Measurements from ENCODE around the gene DOCK3.
A peak's percentile ranks its signal among the peaks of the same experiment; 100 is the strongest.

DOCK3 gene

DNA sequence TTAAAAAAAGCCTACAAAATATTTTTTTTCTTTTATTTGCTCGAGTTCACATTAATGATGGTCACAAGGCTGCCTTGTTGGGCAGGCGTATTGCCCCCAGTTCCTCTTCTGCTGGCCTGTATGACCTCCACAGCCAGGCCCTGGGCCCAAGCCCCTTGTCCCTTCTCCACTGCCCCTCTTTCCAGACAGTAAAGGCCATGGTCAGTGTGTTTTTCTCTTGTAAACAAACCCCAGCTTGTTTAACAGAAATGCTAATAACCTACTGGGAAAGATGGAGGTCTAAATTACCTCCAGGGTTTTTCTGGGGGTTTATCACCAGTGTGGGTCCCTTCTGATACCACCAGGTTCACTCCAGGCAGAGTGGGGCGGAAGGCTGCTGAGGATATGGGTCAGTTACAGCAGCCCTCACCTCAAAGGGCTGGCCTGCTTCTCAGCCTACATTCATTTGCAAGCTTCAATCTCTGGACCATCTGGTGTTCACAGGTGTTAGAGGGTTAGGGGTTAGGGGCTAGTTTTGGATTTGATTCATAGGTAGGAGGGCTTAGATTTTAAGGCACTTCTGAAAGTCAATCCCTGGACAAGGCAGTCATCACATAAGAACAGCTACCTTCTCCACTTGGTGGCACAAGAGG is 708.3 kb downstream of the DOCK3 start:
- no peaks in the 10 kb centered on the region for H3K9me2 ChIP-seq (replicated peaks; ENCODE audit: insufficient read depth, low read length)
- H3K4me3 ChIP-seq (ENCODE audit: low read length), result peak overlapping the region; percentile 96; the same call in 1 of the 2 replicates
- H2AFZ ChIP-seq (ENCODE audit: low read length), result no peak overlapping the region
- no peak overlapping the region for H3K27ac ChIP-seq (ENCODE audit: low read length)
- H3K4me2 ChIP-seq (ENCODE audit: low read depth, low read length), result no peak overlapping the region; the same call in 1 of the 2 replicates
- no peaks in the 10 kb centered on the region for H3K9me3 ChIP-seq (replicated peaks; ENCODE audit: insufficient read depth, low read length)
- no peaks in the 10 kb centered on the region for H3K36me3 ChIP-seq (replicated peaks; ENCODE audit: insufficient read depth, low read length)
- no peak for TF ChIP-seq EZH2phosphoT487 (IDR thresholded peaks at IDR 0.05; ENCODE audit: low read length)
- no peak for TF ChIP-seq CTCF (IDR thresholded peaks at IDR 0.05; ENCODE audit: low read length)
- no peak for TF ChIP-seq EZH2 (optimal IDR thresholded peaks at IDR 0.05; ENCODE audit: low read depth, low read length)
- no peak for DNase-seq
- H3F3A ChIP-seq (ENCODE audit: insufficient read depth, low read length), result peaks cover 15% of the 10 kb centered on the region
- H4K20me1 ChIP-seq (ENCODE audit: insufficient read depth, low read length), result no peaks in the 10 kb centered on the region
- H3K4me1 ChIP-seq (ENCODE audit: low read length), result peaks cover 22% of the 10 kb centered on the region
- H3K9ac ChIP-seq (ENCODE audit: low read length), result no peak overlapping the region
- peaks cover 42% of the 10 kb centered on the region for H3K79me2 ChIP-seq (ENCODE audit: low read length)
- H3K27me3 ChIP-seq (replicated peaks; ENCODE audit: insufficient read depth, low read length), result no peaks in the 10 kb centered on the region

- no peaks in the 10 kb centered on the region for H3K9me3 ChIP-seq (replicated peaks; ENCODE audit: insufficient read depth, low read length)
- no peaks in the 10 kb centered on the region for H3K9me2 ChIP-seq (replicated peaks; ENCODE audit: insufficient read depth, low read length)
- peaks cover 52% of the 10 kb centered on the region for H3K79me2 ChIP-seq (ENCODE audit: low read length)
- no peak for DNase-seq
- H2AFZ ChIP-seq (ENCODE audit: low read length), result peak overlapping the region; percentile 83
- TF ChIP-seq EZH2phosphoT487 (IDR thresholded peaks at IDR 0.05; ENCODE audit: low read length) (no peak), EZH2 (optimal IDR thresholded peaks at IDR 0.05; ENCODE audit: low read depth, low read length) (no peak), CTCF (IDR thresholded peaks at IDR 0.05; ENCODE audit: low read length) (no peak)
- H3K36me3 ChIP-seq (replicated peaks; ENCODE audit: insufficient read depth, low read length), result no peaks in the 10 kb centered on the region
- H3F3A ChIP-seq (ENCODE audit: insufficient read depth, low read length), result peaks cover 27% of the 10 kb centered on the region
- peaks cover 32% of the 10 kb centered on the region for H3K4me1 ChIP-seq (ENCODE audit: low read length)
- peak overlapping the region; percentile 94 for H3K9ac ChIP-seq (ENCODE audit: low read length)
- H3K27ac ChIP-seq (ENCODE audit: low read length), result peak overlapping the region; percentile 68
- peak overlapping the region; percentile 63 for H3K4me2 ChIP-seq (ENCODE audit: low read depth, low read length)
- H4K20me1 ChIP-seq (ENCODE audit: insufficient read depth, low read length), result no peaks in the 10 kb centered on the region
- peak overlapping the region; percentile 96 for H3K4me3 ChIP-seq (ENCODE audit: low read length)
- no peaks in the 10 kb centered on the region for H3K27me3 ChIP-seq (replicated peaks; ENCODE audit: insufficient read depth, low read length)
Observed at GRCh38 chr3:51384055-51384725, 709.5 kb downstream of the DOCK3 start.

- peak; percentile 98 for DNase-seq
- Histone ChIP-seq H3K4me3 (ENCODE audit: low read length) (peak within 1 kb of the TSS; percentile 96), H3K27me3 (replicated peaks; ENCODE audit: insufficient read depth, low read length) (no peaks in the 10 kb centered on the region), H3K9me2 (replicated peaks; ENCODE audit: insufficient read depth, low read length) (no peaks in the 10 kb centered on the region), H3K79me2 (ENCODE audit: low read length) (peaks cover 55% of the 10 kb centered on the region), H3K9me3 (replicated peaks; ENCODE audit: insufficient read depth, low read length) (no peaks in the 10 kb centered on the region), H3K4me1 (ENCODE audit: low read length) (peaks cover 37% of the 10 kb centered on the region), H3K36me3 (replicated peaks; ENCODE audit: insufficient read depth, low read length) (no peaks in the 10 kb centered on the region), H3K4me2 (ENCODE audit: low read depth, low read length) (peak within 1 kb of the TSS; percentile 92), H4K20me1 (ENCODE audit: insufficient read depth, low read length) (no peaks in the 10 kb centered on the region), H3K27ac (ENCODE audit: low read length) (peak within 1 kb of the TSS; percentile 68), H3K9ac (ENCODE audit: low read length) (peak within 1 kb of the TSS; percentile 94), H2AFZ (ENCODE audit: low read length) (peak within 1 kb of the TSS; percentile 83), H3F3A (ENCODE audit: insufficient read depth, low read length) (peaks cover 34% of the 10 kb centered on the region)
- TF ChIP-seq EZH2phosphoT487 (IDR thresholded peaks at IDR 0.05; ENCODE audit: low read length) (no peak), EZH2 (optimal IDR thresholded peaks at IDR 0.05; ENCODE audit: low read depth, low read length) (no peak), CTCF (IDR thresholded peaks at IDR 0.05; ENCODE audit: low read length) (no peak)
Observed at GRCh38 chr3:51384726-51385473, 710.2 kb downstream of the DOCK3 start, which contains the start of gene MANF. MANF (plus strand) TSS chr3:51385291; CDS start chr3:51385343, 52 bp downstream.
